GM21786 (cell line): ENCODE data around the gene PDC.

Experiments
- ATAC-seq: cut with Tn5 transposase; IDR thresholded peaks from one replicate; pipeline ENCODE4 v1.9.1; 2021; ENCODE audit not compliant: unreplicated experiment

The PDC gene

GRCh38 chr1:186461014-186461413, at the start of gene PDC:
PDC (minus strand) TSS chr1:186461114; CDS start chr1:186449459, 11,655 bp downstream.
- no peak for ATAC-seq

GRCh38 chr1:186503190-186503589, 42.3 kb upstream of the PDC start:
- ATAC-seq: no peak

- peak; percentile 53 for ATAC-seq
Measured at GRCh38 chr1:186502087-186502486, 41.2 kb upstream of the PDC start.

GRCh38 chr1:186500804-186501203, 39.9 kb upstream of the PDC start:
- ATAC-seq: no peak

- no peak for ATAC-seq
Measured at GRCh38 chr1:186499571-186499970, 38.7 kb upstream of the PDC start.

- no peak for ATAC-seq
Measured at GRCh38 chr1:186498695-186499389, 37.9 kb upstream of the PDC start.

GRCh38 chr1:186498071-186498470, 37.2 kb upstream of the PDC start:
- no peak for ATAC-seq

- ATAC-seq: no peak
Measured at GRCh38 chr1:186497651-186498050, 36.7 kb upstream of the PDC start.

GRCh38 chr1:186496171-186496851, 35.4 kb upstream of the PDC start:
- ATAC-seq: no peak

- ATAC-seq: no peak
Measured at GRCh38 chr1:186494832-186495271, 33.9 kb upstream of the PDC start.

- no peak for ATAC-seq
Measured at GRCh38 chr1:186492531-186493291, 31.8 kb upstream of the PDC start.

GRCh38 chr1:186491336-186491735, 30.4 kb upstream of the PDC start:
- no peak for ATAC-seq

GRCh38 chr1:186487163-186487562, 26.2 kb upstream of the PDC start:
- no peak for ATAC-seq

- ATAC-seq: no peak
Measured at GRCh38 chr1:186486061-186486460, 25.1 kb upstream of the PDC start.

GRCh38 chr1:186483561-186483960, 22.6 kb upstream of the PDC start:
- no peak for ATAC-seq

- ATAC-seq: peak; percentile 73
Measured at GRCh38 chr1:186482661-186483255, 21.8 kb upstream of the PDC start.

- ATAC-seq: no peak
Measured at GRCh38 chr1:186481303-186481888, 20.5 kb upstream of the PDC start.

GRCh38 chr1:186479162-186479561, 18.2 kb upstream of the PDC start:
- no peak for ATAC-seq

GRCh38 chr1:186476264-186477040, 15.5 kb upstream of the PDC start:
- ATAC-seq: no peak

GRCh38 chr1:186474208-186474607, 13.3 kb upstream of the PDC start:
- no peak for ATAC-seq
